Upper lobe of right lung (tissue), 1 donor: Measurements from ENCODE around the gene UBE2D3. TPM values are rescaled to one million over a fixed set of nuclear protein-coding genes. Genes with fewer than 3 reads are reported as not detected.

Experiments used
- ATAC-seq: fragments of 200-7000 bp; cut with Tn5 transposase; one replicate; pipeline ENCODE4 v1.9.1; 2020; ENCODE audit warnings: mild to moderate bottlenecking, moderate library complexity
- DNase-seq: peaks from one replicate; pipeline ENCODE4 v3.0.0-alpha.2; 2020
- H3K27ac ChIP-seq: fragments of 200-600 bp; one replicate; pipeline ENCODE4 v1.8.0; 2022
- H3K27me3 ChIP-seq: fragments of 200-600 bp; one replicate; pipeline ENCODE4 v1.8.0; 2022; ENCODE audit warnings: mild to moderate bottlenecking
- H3K36me3 ChIP-seq: fragments of 200-600 bp; one replicate; pipeline ENCODE4 v1.8.0; 2022
- H3K4me1 ChIP-seq: fragments of 200-600 bp; one replicate; pipeline ENCODE4 v1.8.0; 2022
- H3K4me3 ChIP-seq: fragments of 200-600 bp; one replicate; pipeline ENCODE4 v1.8.0; 2022; ENCODE audit warnings: mild to moderate bottlenecking
- H3K9me3 ChIP-seq: fragments of 200-600 bp; one replicate; pipeline ENCODE4 v1.8.0; 2022
- intact Hi-C: fragments of 100-400 bp; cut with DNase I; formaldehyde crosslinking; loops from one replicate; pipeline ENCODE4 v1.11.0; 2022
- total RNA-seq: library from RNA; stranded (reverse); fragmentation: NEBNext Ultra II Directional; extraction: Animal tissue kit (Norgen Biotek cat#: 25700); gene quantifications from one replicate; pipeline ENCODE4 v1.2.1, GENCODE V29; 2021
- TF ChIP-seq, protein P1 (sequence below): fragments of 200-600 bp; IDR thresholded peaks from one replicate; pipeline ENCODE4 v1.8.0; 2022; ENCODE audit warnings: antibody characterized with exemption
- donor health status: DM: no; HTN: yes; CAD: no; lungs with severe emphysema.

The UBE2D3 gene
- total RNA-seq, 1 donor from 2014 or later: 279 TPM

DNA sequence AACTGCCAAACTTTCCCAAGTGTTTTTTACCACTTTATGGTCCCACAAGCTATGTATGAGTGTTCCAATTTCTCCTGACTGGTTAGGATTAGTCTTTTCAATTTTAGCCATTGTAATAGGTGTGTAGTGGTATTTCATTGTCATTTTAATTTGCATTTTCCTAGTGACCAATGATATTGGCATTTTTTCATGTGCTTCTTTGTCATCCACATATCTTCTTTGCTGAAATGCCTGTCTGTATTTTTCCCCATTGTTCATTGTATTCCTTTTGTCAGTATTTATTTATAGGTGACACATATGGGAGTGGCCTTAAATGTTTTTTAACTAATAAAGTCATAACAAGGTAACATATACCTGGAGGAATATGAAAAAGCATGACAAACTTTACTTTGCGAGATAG is 9.2 kb upstream of the UBE2D3 start:
- DNase-seq (no peak), ATAC-seq (no peak)
- Histone ChIP-seq H3K27ac (no peak overlapping the region), H3K4me3 (no peak overlapping the region), H3K27me3 (no peaks in the 10 kb centered on the region), H3K9me3 (no peaks in the 10 kb centered on the region), H3K4me1 (no peaks in the 10 kb centered on the region), H3K36me3 (no peaks in the 10 kb centered on the region)
- TF ChIP-seq, protein P1, sequence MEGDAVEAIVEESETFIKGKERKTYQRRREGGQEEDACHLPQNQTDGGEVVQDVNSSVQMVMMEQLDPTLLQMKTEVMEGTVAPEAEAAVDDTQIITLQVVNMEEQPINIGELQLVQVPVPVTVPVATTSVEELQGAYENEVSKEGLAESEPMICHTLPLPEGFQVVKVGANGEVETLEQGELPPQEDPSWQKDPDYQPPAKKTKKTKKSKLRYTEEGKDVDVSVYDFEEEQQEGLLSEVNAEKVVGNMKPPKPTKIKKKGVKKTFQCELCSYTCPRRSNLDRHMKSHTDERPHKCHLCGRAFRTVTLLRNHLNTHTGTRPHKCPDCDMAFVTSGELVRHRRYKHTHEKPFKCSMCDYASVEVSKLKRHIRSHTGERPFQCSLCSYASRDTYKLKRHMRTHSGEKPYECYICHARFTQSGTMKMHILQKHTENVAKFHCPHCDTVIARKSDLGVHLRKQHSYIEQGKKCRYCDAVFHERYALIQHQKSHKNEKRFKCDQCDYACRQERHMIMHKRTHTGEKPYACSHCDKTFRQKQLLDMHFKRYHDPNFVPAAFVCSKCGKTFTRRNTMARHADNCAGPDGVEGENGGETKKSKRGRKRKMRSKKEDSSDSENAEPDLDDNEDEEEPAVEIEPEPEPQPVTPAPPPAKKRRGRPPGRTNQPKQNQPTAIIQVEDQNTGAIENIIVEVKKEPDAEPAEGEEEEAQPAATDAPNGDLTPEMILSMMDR: no peak
- intact Hi-C loops: no loop called here

DNA sequence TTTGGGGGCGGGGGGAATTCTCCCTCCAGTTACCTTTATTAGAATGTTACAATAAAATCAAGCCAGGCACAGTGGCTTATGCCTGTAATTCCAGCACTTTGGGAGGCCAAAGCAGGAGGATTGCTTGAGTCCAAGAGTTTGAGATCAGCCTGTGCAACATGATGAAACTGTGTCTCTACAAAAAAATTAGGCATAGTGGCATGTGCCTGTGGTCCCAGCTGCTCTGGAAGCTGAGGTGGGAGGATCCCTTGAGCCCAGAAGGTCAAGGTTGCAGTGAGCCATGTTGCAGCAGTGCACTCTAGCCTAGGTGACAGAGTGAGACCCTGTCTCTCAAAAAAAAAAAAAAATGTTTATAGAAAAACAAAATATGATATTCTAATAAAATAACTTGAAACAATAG is 5.3 kb upstream of the UBE2D3 start:
- intact Hi-C loops: no loop called here

DNA sequence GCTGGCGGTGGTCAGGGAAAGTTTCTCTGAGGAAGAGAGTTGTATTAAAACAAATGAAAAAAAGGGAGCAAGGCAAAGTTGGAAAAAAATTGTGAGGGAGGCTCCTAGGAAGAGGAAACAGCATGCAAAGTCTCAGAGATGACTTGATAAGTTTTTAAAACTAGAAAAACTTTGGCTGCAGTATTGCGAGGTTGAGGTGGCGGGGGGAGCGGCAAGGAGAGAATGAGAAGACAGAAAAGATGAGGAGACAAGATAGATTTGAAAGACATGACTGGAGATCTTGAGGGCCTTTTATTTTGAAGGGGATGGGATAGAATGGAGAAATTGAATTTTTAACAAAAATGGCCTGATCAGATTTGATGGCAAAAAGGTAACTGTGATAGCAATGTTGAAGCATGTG is 4.8 kb upstream of the UBE2D3 start:
- Histone ChIP-seq H3K27me3 (no peaks in the 10 kb centered on the region), H3K36me3 (no peaks in the 10 kb centered on the region), H3K27ac (no peak overlapping the region), H3K4me3 (no peak overlapping the region), H3K4me1 (no peaks in the 10 kb centered on the region), H3K9me3 (no peaks in the 10 kb centered on the region)
- intact Hi-C loops: no loop called here
- no peak for DNase-seq
- TF ChIP-seq, protein P1: no peak
- no peak for ATAC-seq

More for the DNA sequence above, 5.3 kb upstream of the UBE2D3 start:
- Histone ChIP-seq H3K4me1 (no peaks in the 10 kb centered on the region), H3K27ac (no peak overlapping the region), H3K9me3 (no peaks in the 10 kb centered on the region), H3K27me3 (no peaks in the 10 kb centered on the region), H3K36me3 (no peaks in the 10 kb centered on the region), H3K4me3 (no peak overlapping the region)
- DNase-seq (no peak), ATAC-seq (no peak)
- TF ChIP-seq, protein P1: no peak

DNA sequence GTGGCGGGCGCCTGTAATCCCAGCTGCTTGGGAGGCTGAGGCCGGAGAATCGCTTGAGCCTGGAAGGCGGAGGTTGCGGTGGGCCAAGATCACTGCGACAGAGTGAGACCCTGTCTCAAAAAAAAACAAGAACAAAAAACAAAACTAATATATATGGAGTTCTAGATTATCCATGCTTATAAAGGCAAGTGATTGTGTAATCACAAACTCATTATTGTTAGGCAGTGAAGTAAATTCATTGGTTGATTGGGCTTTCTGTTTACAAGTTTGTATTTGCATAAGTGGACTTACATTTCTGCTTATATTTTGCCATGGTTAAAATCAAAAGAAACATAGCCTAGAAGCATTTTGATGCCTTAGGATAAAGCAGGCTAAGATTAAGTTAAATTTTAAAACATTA is 2.5 kb upstream of the UBE2D3 start:
- no peak for ATAC-seq
- TF ChIP-seq, protein P1: no peak
- Histone ChIP-seq H3K27ac (no peak overlapping the region), H3K9me3 (no peaks in the 10 kb centered on the region), H3K36me3 (no peaks in the 10 kb centered on the region), H3K4me3 (no peak overlapping the region), H3K27me3 (no peaks in the 10 kb centered on the region), H3K4me1 (no peaks in the 10 kb centered on the region)
- intact Hi-C loops: no loop called here
- DNase-seq: no peak

DNA sequence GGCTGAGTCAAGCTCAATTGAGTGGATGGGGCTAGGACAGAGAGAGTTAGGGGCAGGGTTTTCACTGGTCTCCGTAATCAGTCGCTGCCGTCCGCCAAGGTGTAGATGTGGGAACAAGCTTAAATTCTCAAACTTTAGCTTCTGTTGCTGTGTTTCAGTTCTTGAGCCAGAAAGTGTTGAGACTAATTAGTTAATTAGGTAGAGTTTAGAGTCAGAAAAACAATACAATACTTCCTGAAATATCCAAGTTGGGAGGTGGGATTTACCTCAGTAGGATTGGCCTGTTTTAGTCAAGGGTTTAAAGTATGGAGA is 1.1 kb upstream of the UBE2D3 start:
- Histone ChIP-seq H3K4me3 (peak overlapping the region; percentile 93), H3K9me3 (no peaks in the 10 kb centered on the region), H3K4me1 (peaks cover 13% of the 10 kb centered on the region), H3K36me3 (peaks cover 11% of the 10 kb centered on the region), H3K27ac (peak overlapping the region; percentile 100), H3K27me3 (no peaks in the 10 kb centered on the region)
- intact Hi-C loops: no loop called here
- TF ChIP-seq, protein P1: peak; percentile 0
- no peak for ATAC-seq
- DNase-seq: no peak
